ENCODE results near the gene TGFBI.

TGFBI gene

DNA sequence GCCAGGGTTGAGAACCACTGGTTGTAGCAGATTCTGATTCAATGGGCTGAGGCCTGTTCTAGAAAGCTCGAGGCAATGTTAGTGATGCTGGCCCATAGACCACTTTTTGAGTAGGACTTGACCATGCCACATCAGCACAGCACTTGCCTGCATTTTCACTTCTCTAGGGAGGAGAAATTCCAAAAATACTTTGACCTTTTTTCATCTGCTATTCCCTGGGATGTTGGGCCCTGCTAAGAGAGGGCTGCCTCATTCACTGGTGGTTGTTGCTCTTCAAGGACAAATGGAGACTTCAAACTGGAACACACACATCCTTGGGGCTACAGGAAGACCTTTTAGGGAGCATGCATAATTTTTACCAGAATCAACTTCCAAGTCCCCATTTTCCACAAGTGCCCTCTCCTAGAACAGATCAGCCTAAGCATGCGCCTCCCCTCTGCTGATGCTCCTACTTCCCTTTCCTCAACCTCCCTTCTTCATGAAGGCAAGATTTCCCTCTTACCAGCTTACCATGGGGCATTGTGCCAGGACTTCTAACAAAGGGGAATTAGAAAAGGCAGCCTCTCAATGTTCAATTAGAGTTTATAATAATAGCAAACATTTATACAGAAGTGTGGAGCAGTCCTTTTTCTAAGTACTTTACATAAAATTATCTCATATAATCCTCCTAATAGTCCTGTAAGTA is 12.7 kb upstream of the TGFBI start:
- Histone ChIP-seq H3K27ac (peak overlapping the region in 1 of 2 donors; percentile 67), H3K9me3 (no peaks in the 10 kb centered on the region), H3K4me1 (peaks cover 0 to 90% (median 53%) of the 10 kb centered on the region in 4 donors), H3K27me3 (no peaks in the 10 kb centered on the region), H3K36me3 (no peaks in the 10 kb centered on the region), H3K4me3 (no peak overlapping the region)
- no peak for DNase-seq
- TF ChIP-seq, protein P1, sequence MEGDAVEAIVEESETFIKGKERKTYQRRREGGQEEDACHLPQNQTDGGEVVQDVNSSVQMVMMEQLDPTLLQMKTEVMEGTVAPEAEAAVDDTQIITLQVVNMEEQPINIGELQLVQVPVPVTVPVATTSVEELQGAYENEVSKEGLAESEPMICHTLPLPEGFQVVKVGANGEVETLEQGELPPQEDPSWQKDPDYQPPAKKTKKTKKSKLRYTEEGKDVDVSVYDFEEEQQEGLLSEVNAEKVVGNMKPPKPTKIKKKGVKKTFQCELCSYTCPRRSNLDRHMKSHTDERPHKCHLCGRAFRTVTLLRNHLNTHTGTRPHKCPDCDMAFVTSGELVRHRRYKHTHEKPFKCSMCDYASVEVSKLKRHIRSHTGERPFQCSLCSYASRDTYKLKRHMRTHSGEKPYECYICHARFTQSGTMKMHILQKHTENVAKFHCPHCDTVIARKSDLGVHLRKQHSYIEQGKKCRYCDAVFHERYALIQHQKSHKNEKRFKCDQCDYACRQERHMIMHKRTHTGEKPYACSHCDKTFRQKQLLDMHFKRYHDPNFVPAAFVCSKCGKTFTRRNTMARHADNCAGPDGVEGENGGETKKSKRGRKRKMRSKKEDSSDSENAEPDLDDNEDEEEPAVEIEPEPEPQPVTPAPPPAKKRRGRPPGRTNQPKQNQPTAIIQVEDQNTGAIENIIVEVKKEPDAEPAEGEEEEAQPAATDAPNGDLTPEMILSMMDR (IDR thresholded peaks at IDR 0.05): no peak
- intact Hi-C loops (cut with DNase I; ENCODE audit: low total_unique reads): no loop called here

DNA sequence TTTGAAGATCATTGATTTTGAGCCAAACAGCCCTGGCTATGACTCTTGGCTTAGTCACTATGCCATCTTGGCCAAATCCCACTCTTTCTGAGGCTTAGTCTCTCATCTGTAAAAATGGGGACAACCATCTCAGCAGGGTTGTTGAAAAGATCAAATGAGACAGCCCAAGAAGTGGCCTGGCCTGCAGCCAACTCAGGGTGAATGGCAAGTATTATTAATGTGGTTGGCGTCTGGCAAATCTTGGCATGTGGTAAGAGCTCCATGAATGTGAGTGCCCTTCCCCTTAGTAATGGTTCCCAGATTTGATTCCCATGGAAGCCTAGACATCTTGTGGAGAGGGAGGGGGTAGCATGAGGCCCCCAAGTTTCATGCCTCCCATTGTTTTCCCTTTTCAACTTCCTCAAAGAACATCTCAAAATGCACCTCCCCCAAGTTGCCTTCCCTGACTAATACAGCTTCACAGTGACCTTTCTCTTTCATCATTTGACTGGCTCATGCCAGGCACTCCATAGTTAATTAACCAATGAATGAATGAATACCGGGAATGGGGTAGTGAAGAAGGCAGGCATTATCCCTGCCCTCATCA is 11.8 kb upstream of the TGFBI start:
- Histone ChIP-seq H3K4me1 (peaks cover 0 to 99% (median 59%) of the 10 kb centered on the region in 4 donors), H3K36me3 (no peaks in the 10 kb centered on the region), H3K27me3 (no peaks in the 10 kb centered on the region), H3K27ac (peak overlapping the region; percentile 41 to 67), H3K4me3 (no peak overlapping the region), H3K9me3 (no peaks in the 10 kb centered on the region)
- no peak for DNase-seq
- intact Hi-C loops (cut with DNase I; ENCODE audit: low total_unique reads): no loop called here
- TF ChIP-seq, protein P1 (IDR thresholded peaks at IDR 0.05): no peak

GRCh38 chr5:136018814-136019783 is 9.7 kb upstream of the TGFBI start:
- Histone ChIP-seq H3K27ac (peak overlapping the region; percentile 51 to 67), H3K4me3 (no peak overlapping the region), H3K36me3 (no peaks in the 10 kb centered on the region), H3K9me3 (no peaks in the 10 kb centered on the region), H3K4me1 (peaks cover 0 to 94% (median 63%) of the 10 kb centered on the region in 4 donors), H3K27me3 (no peaks in the 10 kb centered on the region)
- intact Hi-C loops (cut with DNase I; ENCODE audit: low total_unique reads): no loop called here
- TF ChIP-seq, protein P1 (IDR thresholded peaks at IDR 0.05): peak; percentile 25 to 35
- DNase-seq: peak in 1 of 2 donors; percentile 78

- no peak for DNase-seq
- Histone ChIP-seq H3K9me3 (no peaks in the 10 kb centered on the region), H3K4me1 (peaks cover 0 to 94% (median 65%) of the 10 kb centered on the region in 4 donors), H3K27ac (peak overlapping the region; percentile 51 to 67), H3K27me3 (no peaks in the 10 kb centered on the region), H3K36me3 (no peaks in the 10 kb centered on the region), H3K4me3 (no peak overlapping the region)
- TF ChIP-seq, protein P1 (IDR thresholded peaks at IDR 0.05): no peak
- intact Hi-C loops (cut with DNase I; ENCODE audit: low total_unique reads): no loop called here
Observed at GRCh38 chr5:136020001-136020382, 8.8 kb upstream of the TGFBI start.

DNA sequence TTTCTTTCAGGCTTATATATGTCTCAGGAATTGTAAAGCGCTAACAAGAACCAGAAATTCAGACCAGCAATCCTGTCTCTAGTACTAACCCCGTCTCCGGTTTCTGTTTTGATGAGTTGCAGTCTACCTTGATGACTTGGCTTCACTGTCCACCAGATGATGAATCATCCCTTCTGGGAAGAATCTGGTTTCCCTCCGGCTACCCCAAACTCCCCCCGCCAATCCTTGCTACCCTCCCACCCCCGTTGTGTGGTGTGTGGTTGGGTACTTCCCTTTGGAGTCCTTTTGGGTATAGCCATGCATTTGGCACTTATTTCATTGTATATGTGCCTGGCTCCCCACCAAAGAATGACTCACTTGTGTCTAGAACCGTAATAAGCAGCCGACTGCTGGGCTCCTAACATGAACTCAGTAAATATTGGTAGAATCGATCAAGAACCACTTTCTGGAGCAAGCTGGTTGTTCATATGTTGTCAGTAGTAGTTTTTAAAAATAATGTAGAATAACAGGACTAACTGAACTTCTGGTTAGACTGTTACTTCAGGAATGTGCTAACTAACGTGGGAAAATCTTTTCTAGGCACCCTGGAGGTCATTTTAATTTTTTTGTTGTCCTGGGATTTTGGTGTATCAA is 8.3 kb upstream of the TGFBI start:
- Histone ChIP-seq H3K9me3 (no peaks in the 10 kb centered on the region), H3K4me1 (peaks cover 0 to 94% (median 69%) of the 10 kb centered on the region in 4 donors), H3K27me3 (no peaks in the 10 kb centered on the region), H3K4me3 (no peak overlapping the region), H3K36me3 (no peaks in the 10 kb centered on the region), H3K27ac (peak overlapping the region; percentile 51 to 67)
- TF ChIP-seq, protein P1 (IDR thresholded peaks at IDR 0.05): no peak
- intact Hi-C loops (cut with DNase I; ENCODE audit: low total_unique reads): no loop called here
- DNase-seq: no peak
